Measurements from ENCODE around the gene PLA2G15. TPM values are rescaled to one million over a fixed set of nuclear protein-coding genes. Genes with fewer than 3 reads are reported as not detected.

The PLA2G15 gene
- total and polyA plus RNA-seq, 11 donors = 25.8 to 68.0 (median 45.4) TPM

GRCh38 chr16:68226116-68226515 lies 19.1 kb upstream of the PLA2G15 start:
- no peaks in the 10 kb centered on the region for H3K9me3 ChIP-seq
- WGBS, 4 donors = 65 to 80% (median 77%) methylated on average over 4 of the region's 4 CpGs
- H3K4me3 ChIP-seq = no peak overlapping the region
- peaks cover 0 to 27% (median 15%) of the 10 kb centered on the region in 12 donors for H3K4me1 ChIP-seq
- no peak for DNase-seq
- ATAC-seq = no peak
- intact Hi-C loops (cut with DNase I) = loop anchor here in 8 of 10 donors (2.0 to 10.0 kb wide), 10 partner anchors 131 to 421 kb away; partner anchors contain the start of genes NFATC3 (in 2 of the 8), DPEP2 (in 1 of the 8), RANBP10 (in 1 of the 8) and TSNAXIP1 (in 1 of the 8)
- H3K27me3 ChIP-seq = no peaks in the 10 kb centered on the region
- TF ChIP-seq CTCF (IDR thresholded peaks at IDR 0.05) = no peak
- no peak for TF ChIP-seq POLR2A (IDR thresholded peaks at IDR 0.05)
- H3K27ac ChIP-seq = no peak overlapping the region
- H3K36me3 ChIP-seq = peaks cover 0 to 55% (median 20%) of the 10 kb centered on the region in 9 donors

DNA sequence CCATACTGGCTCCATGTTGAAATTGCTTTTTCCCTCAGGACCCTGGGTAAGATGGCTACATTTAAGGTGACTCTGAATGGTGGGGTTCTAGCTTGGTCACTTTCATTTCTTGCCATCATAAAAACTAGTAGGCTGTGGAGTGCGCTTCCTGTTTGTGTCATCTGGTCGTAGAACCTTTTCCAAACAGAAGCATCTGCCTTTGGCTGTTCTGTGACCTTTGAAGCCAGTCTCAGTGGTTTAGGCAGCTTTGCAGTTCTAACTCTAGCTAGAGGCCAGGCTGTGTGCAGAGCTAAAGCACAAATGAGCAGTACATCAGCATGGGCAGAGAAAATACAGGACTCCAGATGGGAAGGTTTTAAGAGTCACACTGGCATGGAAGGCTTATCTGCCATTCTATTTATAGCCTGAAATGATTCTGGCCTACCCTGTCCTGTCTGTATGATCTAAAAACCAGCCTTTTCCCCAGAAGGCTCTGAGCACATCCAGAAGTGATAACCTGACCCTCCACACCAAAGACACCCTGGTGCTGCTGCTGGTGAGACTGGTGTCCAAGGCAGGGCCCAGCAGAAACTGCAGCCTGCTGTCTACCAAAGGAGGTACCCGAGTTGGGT lies 17.9 kb upstream of the PLA2G15 start:
- peak overlapping the region in 10 of 12 donors; percentile 0 to 59 (median 10) for H3K27ac ChIP-seq

DNA sequence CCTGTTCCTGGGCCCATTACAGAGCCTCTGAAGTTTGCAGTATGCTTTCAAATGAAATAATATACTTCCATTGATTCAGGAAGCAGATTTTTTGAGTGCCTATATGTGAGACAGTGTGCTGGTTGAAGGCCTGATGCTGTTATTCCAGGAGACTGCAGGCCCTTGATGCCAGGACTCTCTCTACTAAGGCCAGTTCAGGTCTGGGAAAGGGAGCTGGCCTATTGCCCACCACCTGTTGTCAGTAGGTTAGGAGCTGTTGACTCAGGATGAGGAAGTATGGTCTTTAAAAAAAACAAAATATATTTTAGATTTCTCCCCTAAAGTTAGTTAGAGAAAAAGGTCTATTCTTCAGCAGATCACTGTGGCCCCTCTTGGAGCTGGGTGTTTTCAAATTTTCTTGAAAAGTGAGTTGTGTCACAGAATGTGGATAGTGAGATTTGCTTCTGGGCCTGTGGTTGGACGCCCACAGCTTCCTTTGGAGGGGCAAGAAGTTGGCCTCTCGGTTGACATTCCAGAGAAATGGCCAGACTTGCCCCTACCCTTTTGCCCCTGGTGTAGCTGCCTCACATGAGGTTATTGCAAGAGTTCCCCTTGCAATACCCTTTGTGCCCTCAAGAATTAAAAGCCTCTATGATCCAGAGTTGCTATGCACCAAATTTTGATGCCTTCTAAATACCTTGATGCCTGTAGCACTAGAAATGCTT lies 17.2 kb upstream of the PLA2G15 start:
- WGBS, 4 donors = 72 to 85% (median 83%) methylated on average over 2 of the region's 2 CpGs
- TF ChIP-seq POLR2A (IDR thresholded peaks at IDR 0.05) = no peak
- no peak for TF ChIP-seq CTCF (IDR thresholded peaks at IDR 0.05)
- intact Hi-C loops (cut with DNase I) = loop anchor here in 9 of 10 donors (2.0 to 10.0 kb wide), 12 partner anchors 133 to 423 kb away; partner anchors contain the start of genes NFATC3 (in 2 of the 9), DPEP2 (in 1 of the 9), RANBP10 (in 1 of the 9) and TSNAXIP1 (in 1 of the 9)

More for the DNA sequence above, 17.9 kb upstream of the PLA2G15 start:
- H3K4me1 ChIP-seq = peaks cover 0 to 27% (median 15%) of the 10 kb centered on the region in 12 donors
- no peaks in the 10 kb centered on the region for H3K27me3 ChIP-seq
- no peak overlapping the region for H3K4me3 ChIP-seq
- ATAC-seq (peak in 3 of 4 donors; percentile 22 to 47 (median 35)), DNase-seq (peak in 1 of 5 donors; percentile 22)
- 48 to 62% (median 52%) methylated on average over 3 of the region's 3 CpGs for WGBS, 4 donors
- H3K36me3 ChIP-seq = peaks cover 0 to 43% (median 15%) of the 10 kb centered on the region in 9 donors
- no peaks in the 10 kb centered on the region for H3K9me3 ChIP-seq
- intact Hi-C loops (cut with DNase I) = loop anchor here in 8 of 10 donors (2.0 to 10.0 kb wide), 10 partner anchors 132 to 422 kb away; partner anchors contain the start of genes NFATC3 (in 2 of the 8), DPEP2 (in 1 of the 8), RANBP10 (in 1 of the 8) and TSNAXIP1 (in 1 of the 8)
- no peak for TF ChIP-seq POLR2A (IDR thresholded peaks at IDR 0.05)
- no peak for TF ChIP-seq CTCF (IDR thresholded peaks at IDR 0.05)

More for the DNA sequence above, 17.2 kb upstream of the PLA2G15 start:
- Histone ChIP-seq H3K27ac (peak overlapping the region in 8 of 12 donors; percentile 0 to 59 (median 10)), H3K36me3 (peaks cover 0 to 37% (median 15%) of the 10 kb centered on the region in 9 donors), H3K4me1 (peaks cover 0 to 27% (median 15%) of the 10 kb centered on the region in 12 donors), H3K4me3 (no peak overlapping the region), H3K9me3 (no peaks in the 10 kb centered on the region), H3K27me3 (no peaks in the 10 kb centered on the region)
- no peak for ATAC-seq
- DNase-seq = peak in 1 of 5 donors; percentile 18
